ENCODE measurements around the gene CSPG4.
"Not testable (repeated sequence)": the region's sequence is repeated elsewhere in the genome, so short reads cannot be mapped to it uniquely, and the experiment has no call there.

Gene CSPG4

GRCh38 chr15:75647370-75648155 lies 65.1 kb downstream of the CSPG4 start, which contains the start of gene SNX33:
TSS of gene SNX33 (plus strand) at chr15:75647912. CDS start at chr15:75649103, 1,191 bp downstream.
- FAIRE-seq, result no peak

- no peak for FAIRE-seq
Observed at GRCh38 chr15:75646944-75647364, 65.7 kb downstream of the CSPG4 start.

- no peak for FAIRE-seq
Observed at GRCh38 chr15:75646112-75646943, 66.3 kb downstream of the CSPG4 start.

- no peak for FAIRE-seq
Observed at GRCh38 chr15:75644376-75644775, 68.3 kb downstream of the CSPG4 start.

- no peak for FAIRE-seq
Observed at GRCh38 chr15:75641603-75642002, 71.0 kb downstream of the CSPG4 start.

- FAIRE-seq, result no peak
Observed at GRCh38 chr15:75641179-75641503, 71.5 kb downstream of the CSPG4 start.

GRCh38 chr15:75640483-75641178 lies 72.0 kb downstream of the CSPG4 start:
- no peak for FAIRE-seq

GRCh38 chr15:75639709-75640482 lies 72.8 kb downstream of the CSPG4 start, which contains the start of gene IMP3:
TSS of gene IMP3 (minus strand) at chr15:75640224. CDS start at chr15:75640168, 56 bp downstream.
- FAIRE-seq, result no peak

GRCh38 chr15:75639191-75639708 lies 73.4 kb downstream of the CSPG4 start:
- FAIRE-seq, result no peak

- FAIRE-seq, result no peak
Observed at GRCh38 chr15:75637245-75638009, 75.2 kb downstream of the CSPG4 start.

GRCh38 chr15:75636026-75636425 lies 76.6 kb downstream of the CSPG4 start:
- no peak for FAIRE-seq

GRCh38 chr15:75633922-75634321 lies 78.7 kb downstream of the CSPG4 start:
- FAIRE-seq, result not testable (repeated sequence)

GRCh38 chr15:75631935-75632334 lies 80.7 kb downstream of the CSPG4 start:
- no peak for FAIRE-seq

GRCh38 chr15:75625542-75626347 lies 86.9 kb downstream of the CSPG4 start, which contains the start of gene SNUPN:
TSS of gene SNUPN (minus strand) at chr15:75625725. CDS start at chr15:75621051, 4,674 bp downstream.
- no peak for FAIRE-seq
